ENCODE measurements around the gene PLXDC2. TPM values are rescaled to one million over a fixed set of nuclear protein-coding genes. Genes with fewer than 3 reads are reported as not detected.

PLXDC2 gene
- total RNA-seq, 1 experiment from 2014 or later = not detected

DNA sequence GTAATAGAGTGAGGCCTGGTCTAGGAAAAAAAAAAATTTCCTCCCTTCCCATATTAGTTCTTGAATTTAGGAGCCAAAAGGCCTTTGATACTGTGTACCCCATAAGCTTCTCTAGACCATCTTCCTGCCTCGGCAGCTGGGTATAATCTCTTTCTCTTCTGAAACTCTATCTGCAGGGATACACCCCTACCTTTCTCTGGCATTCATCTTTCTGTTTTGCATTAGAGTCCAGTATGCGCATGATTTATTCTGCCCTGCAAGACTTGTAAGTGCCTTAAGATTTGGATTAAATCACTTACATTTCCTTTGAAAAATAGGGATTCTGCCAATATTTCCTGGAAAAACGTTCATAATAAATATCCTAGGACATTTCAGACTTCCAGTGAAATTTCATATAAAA lies 431.2 kb downstream of the PLXDC2 start:
- H3K9me3 Mint-ChIP-seq (ENCODE audit: low read depth, unreplicated experiment) = peaks cover 10% of the 10 kb centered on the region
- H3K4me1 Mint-ChIP-seq (ENCODE audit: low read depth, unreplicated experiment) = no peaks in the 10 kb centered on the region
- H3K36me3 Mint-ChIP-seq (ENCODE audit: insufficient read depth, unreplicated experiment) = no peaks in the 10 kb centered on the region
- DNase-seq = no peak
- no peak overlapping the region for H3K4me3 Mint-ChIP-seq (ENCODE audit: low read depth, unreplicated experiment)
- intact Hi-C loops (cut with micrococcal nuclease; ENCODE audit: unreplicated experiment) = no loop called here
- no peak overlapping the region for H3K27ac Mint-ChIP-seq (ENCODE audit: unreplicated experiment)
- CTCF ChIA-PET = no interaction called here
- BruUV-seq (replicated peaks) = no TSS peak
- TF ChIP-seq, protein P1, sequence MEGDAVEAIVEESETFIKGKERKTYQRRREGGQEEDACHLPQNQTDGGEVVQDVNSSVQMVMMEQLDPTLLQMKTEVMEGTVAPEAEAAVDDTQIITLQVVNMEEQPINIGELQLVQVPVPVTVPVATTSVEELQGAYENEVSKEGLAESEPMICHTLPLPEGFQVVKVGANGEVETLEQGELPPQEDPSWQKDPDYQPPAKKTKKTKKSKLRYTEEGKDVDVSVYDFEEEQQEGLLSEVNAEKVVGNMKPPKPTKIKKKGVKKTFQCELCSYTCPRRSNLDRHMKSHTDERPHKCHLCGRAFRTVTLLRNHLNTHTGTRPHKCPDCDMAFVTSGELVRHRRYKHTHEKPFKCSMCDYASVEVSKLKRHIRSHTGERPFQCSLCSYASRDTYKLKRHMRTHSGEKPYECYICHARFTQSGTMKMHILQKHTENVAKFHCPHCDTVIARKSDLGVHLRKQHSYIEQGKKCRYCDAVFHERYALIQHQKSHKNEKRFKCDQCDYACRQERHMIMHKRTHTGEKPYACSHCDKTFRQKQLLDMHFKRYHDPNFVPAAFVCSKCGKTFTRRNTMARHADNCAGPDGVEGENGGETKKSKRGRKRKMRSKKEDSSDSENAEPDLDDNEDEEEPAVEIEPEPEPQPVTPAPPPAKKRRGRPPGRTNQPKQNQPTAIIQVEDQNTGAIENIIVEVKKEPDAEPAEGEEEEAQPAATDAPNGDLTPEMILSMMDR (IDR thresholded peaks at IDR 0.05; ENCODE audit: unreplicated experiment) = no peak
- H3K27me3 Mint-ChIP-seq (ENCODE audit: unreplicated experiment) = no peaks in the 10 kb centered on the region

- TF ChIP-seq, protein P1 (IDR thresholded peaks at IDR 0.05; ENCODE audit: unreplicated experiment) = no peak
- Mint-ChIP-seq H3K27me3 (ENCODE audit: unreplicated experiment) (no peaks in the 10 kb centered on the region), H3K27ac (ENCODE audit: unreplicated experiment) (no peak overlapping the region), H3K4me3 (ENCODE audit: low read depth, unreplicated experiment) (no peak overlapping the region), H3K4me1 (ENCODE audit: low read depth, unreplicated experiment) (no peaks in the 10 kb centered on the region), H3K36me3 (ENCODE audit: insufficient read depth, unreplicated experiment) (no peaks in the 10 kb centered on the region), H3K9me3 (ENCODE audit: low read depth, unreplicated experiment) (peaks cover 8% of the 10 kb centered on the region)
- intact Hi-C loops (cut with micrococcal nuclease; ENCODE audit: unreplicated experiment) = no loop called here
- no TSS peak for BruUV-seq (replicated peaks)
- no peak for DNase-seq
- CTCF ChIA-PET = no interaction called here
These were observed 431.9 kb downstream of the PLXDC2 start for GRCh38 chr10:20247891-20248708.

- intact Hi-C loops (cut with micrococcal nuclease; ENCODE audit: unreplicated experiment) = no loop called here
These were observed 437.8 kb downstream of the PLXDC2 start for GRCh38 chr10:20254078-20254477.

DNA sequence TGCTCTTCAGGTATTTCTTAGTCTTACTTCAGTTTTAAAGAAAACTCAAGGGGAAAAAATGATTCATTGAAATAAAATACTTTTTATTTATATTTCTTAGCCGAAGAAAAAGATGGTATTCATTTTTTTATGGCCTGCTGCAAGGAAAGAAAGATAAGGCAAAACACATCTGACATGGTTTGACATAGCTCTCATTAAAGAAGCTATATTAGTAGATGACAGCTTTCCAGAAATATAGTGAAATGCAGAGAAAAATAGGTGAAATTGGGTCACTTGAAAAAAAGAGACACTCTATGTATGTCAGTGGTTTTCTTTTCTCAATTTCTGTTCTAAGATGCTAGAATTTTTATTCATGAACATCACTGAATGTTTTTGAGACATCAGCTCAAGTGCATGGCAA lies 438.3 kb downstream of the PLXDC2 start:
- no peaks in the 10 kb centered on the region for H3K27me3 Mint-ChIP-seq (ENCODE audit: unreplicated experiment)
- H3K27ac Mint-ChIP-seq (ENCODE audit: unreplicated experiment) = no peak overlapping the region
- CTCF ChIA-PET = no interaction called here
- H3K36me3 Mint-ChIP-seq (ENCODE audit: insufficient read depth, unreplicated experiment) = no peaks in the 10 kb centered on the region
- DNase-seq = no peak
- H3K9me3 Mint-ChIP-seq (ENCODE audit: low read depth, unreplicated experiment) = peaks cover 2% of the 10 kb centered on the region
- no peak overlapping the region for H3K4me3 Mint-ChIP-seq (ENCODE audit: low read depth, unreplicated experiment)
- intact Hi-C loops (cut with micrococcal nuclease; ENCODE audit: unreplicated experiment) = no loop called here
- no peaks in the 10 kb centered on the region for H3K4me1 Mint-ChIP-seq (ENCODE audit: low read depth, unreplicated experiment)
- no TSS peak for BruUV-seq (replicated peaks)
- TF ChIP-seq, protein P1 (IDR thresholded peaks at IDR 0.05; ENCODE audit: unreplicated experiment) = no peak

More at GRCh38 chr10:20254078-20254477, 437.8 kb downstream of the PLXDC2 start:
- TF ChIP-seq, protein P1 (IDR thresholded peaks at IDR 0.05; ENCODE audit: unreplicated experiment) = no peak
- Mint-ChIP-seq H3K9me3 (ENCODE audit: low read depth, unreplicated experiment) (peaks cover 2% of the 10 kb centered on the region), H3K4me1 (ENCODE audit: low read depth, unreplicated experiment) (no peaks in the 10 kb centered on the region), H3K27ac (ENCODE audit: unreplicated experiment) (no peak overlapping the region), H3K4me3 (ENCODE audit: low read depth, unreplicated experiment) (no peak overlapping the region), H3K36me3 (ENCODE audit: insufficient read depth, unreplicated experiment) (no peaks in the 10 kb centered on the region), H3K27me3 (ENCODE audit: unreplicated experiment) (no peaks in the 10 kb centered on the region)
- no peak for DNase-seq
- no TSS peak for BruUV-seq (replicated peaks)
- CTCF ChIA-PET = no interaction called here

Data from Calu3 (cell line).